Esophagus muscularis mucosa (tissue), 4 donors: ENCODE results near the gene SLC4A4. TPM values are rescaled to one million over a fixed set of nuclear protein-coding genes. Genes with fewer than 3 reads are reported as not detected.

Experiments
- DNase-seq: peaks from one replicate; pipeline ENCODE4 v3.0.0-alpha.2; 2017; ENCODE audit errors: extremely low spot score
- H3K27ac ChIP-seq, 4 donors: fragments of 200-600 bp; sonication (generic); replicated peaks in 1 of 4; 1 replicate in 3 of 4; 2 replicates in 1 of 4; pipeline ENCODE4 v1.5.1; 2016 to 2019; ENCODE audit warnings: mild to moderate bottlenecking in 1 of 4
- H3K27me3 ChIP-seq, 4 donors: fragments of 200-600 bp; sonication (generic); one replicate each; pipeline versions ENCODE4 v1.5.1 to v1.6.0; 2016 to 2019
- H3K36me3 ChIP-seq, 4 donors: fragments of 200-600 bp; sonication (generic); one replicate each; pipeline ENCODE4 v1.5.1; 2016 to 2019
- H3K4me1 ChIP-seq, 4 donors: fragments of 200-600 bp; sonication (generic); one replicate each; pipeline ENCODE4 v1.5.1; 2016 to 2019
- H3K4me3 ChIP-seq, 4 donors: fragments of 200-600 bp; sonication (generic); 1 replicate in 2 of 4; 2 replicates in 2 of 4; pipeline ENCODE4 v1.5.1; 2016 to 2019; ENCODE audit warnings: mild to moderate bottlenecking in 4 of 4, moderate library complexity in 1 of 4
- H3K9me3 ChIP-seq, 4 donors: fragments of 200-600 bp; sonication (generic); 1 replicate in 3 of 4; 2 replicates in 1 of 4; pipeline ENCODE4 v1.5.1; 2016 to 2019
- EP300 ChIP-seq: sonication (generic); formaldehyde crosslinking; IDR thresholded peaks from one replicate; pipeline ENCODE4 v1.6.1; 2017; ENCODE audit warnings: antibody characterized with exemption
- POLR2A ChIP-seq: fragments of 450-650 bp; IDR thresholded peaks from one replicate; pipeline ENCODE4 v1.6.1; 2017; ENCODE audit warnings: antibody characterized with exemption, moderate library complexity, mild to moderate bottlenecking, low read depth
- POLR2AphosphoS5 ChIP-seq, 2 donors: sonication (generic); formaldehyde crosslinking; IDR thresholded peaks; one replicate each; pipeline ENCODE4 v1.6.1; 2017; ENCODE audit warnings: antibody characterized with exemption in 2 of 2
- WGBS: methylation state at CpG from one replicate; pipeline ENCODE4 v1.1.5; 2018; 5-methylcytosine and 5-hydroxymethylcytosine counted together
- intact Hi-C: fragments of 100-400 bp; cut with DNase I; formaldehyde crosslinking; loops from one replicate; pipeline ENCODE4 v1.15.1; 2023
- total RNA-seq, 4 donors: library from RNA; depleted of rRNA; stranded (reverse); fragments of >200 nt; gene quantifications; one replicate each; pipeline versions ENCODE4 v1.1.0 to v1.2.1, GENCODE V29; 2016
- TF ChIP-seq, protein P1 (sequence below), 3 experiments: fragments of 200-600 bp in 2 of 3; fragments of 450-650 bp in 1 of 3; sonication (generic) in 2 of 3; IDR thresholded peaks; one replicate each; pipeline ENCODE4 v1.5.1; 2017 to 2019; ENCODE audit warnings: antibody characterized with exemption in 3 of 3, mild to moderate bottlenecking in 2 of 3, moderate library complexity in 1 of 3

Gene SLC4A4
- total RNA-seq, 4 donors from 2014 or later: 1.2 to 4.8 (median 2.7) TPM

DNA sequence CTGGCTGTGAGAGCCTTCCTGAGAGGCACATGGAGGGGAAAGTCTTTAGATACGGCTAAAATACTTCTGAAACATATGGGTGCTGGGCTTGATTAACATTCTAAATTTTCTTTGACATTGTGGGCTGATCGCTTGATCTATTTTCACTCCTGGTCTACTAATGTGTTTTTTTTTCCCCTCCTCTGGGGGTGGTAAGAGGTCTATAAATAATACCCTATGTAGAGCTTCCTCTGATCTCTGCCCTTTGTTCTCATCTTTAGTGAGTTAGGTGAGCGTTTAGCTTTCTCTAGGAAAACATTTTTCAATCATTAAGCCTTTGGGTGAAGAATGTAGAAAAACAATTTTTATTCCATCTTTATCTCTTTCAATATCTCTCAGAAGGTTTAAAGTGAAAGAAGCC, 9.8 kb downstream of the SLC4A4 start:
- no peaks in the 10 kb centered on the region for H3K36me3 ChIP-seq
- intact Hi-C loops: no loop called here
- TF ChIP-seq, protein P1, sequence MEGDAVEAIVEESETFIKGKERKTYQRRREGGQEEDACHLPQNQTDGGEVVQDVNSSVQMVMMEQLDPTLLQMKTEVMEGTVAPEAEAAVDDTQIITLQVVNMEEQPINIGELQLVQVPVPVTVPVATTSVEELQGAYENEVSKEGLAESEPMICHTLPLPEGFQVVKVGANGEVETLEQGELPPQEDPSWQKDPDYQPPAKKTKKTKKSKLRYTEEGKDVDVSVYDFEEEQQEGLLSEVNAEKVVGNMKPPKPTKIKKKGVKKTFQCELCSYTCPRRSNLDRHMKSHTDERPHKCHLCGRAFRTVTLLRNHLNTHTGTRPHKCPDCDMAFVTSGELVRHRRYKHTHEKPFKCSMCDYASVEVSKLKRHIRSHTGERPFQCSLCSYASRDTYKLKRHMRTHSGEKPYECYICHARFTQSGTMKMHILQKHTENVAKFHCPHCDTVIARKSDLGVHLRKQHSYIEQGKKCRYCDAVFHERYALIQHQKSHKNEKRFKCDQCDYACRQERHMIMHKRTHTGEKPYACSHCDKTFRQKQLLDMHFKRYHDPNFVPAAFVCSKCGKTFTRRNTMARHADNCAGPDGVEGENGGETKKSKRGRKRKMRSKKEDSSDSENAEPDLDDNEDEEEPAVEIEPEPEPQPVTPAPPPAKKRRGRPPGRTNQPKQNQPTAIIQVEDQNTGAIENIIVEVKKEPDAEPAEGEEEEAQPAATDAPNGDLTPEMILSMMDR (IDR thresholded peaks at IDR 0.05): no peak
- TF ChIP-seq EP300 (no peak), POLR2AphosphoS5 (IDR thresholded peaks at IDR 0.05) (no peak), POLR2A (no peak)
- no peaks in the 10 kb centered on the region for H3K9me3 ChIP-seq
- no peaks in the 10 kb centered on the region for H3K27me3 ChIP-seq
- H3K27ac ChIP-seq: no peak overlapping the region
- H3K4me3 ChIP-seq: no peak overlapping the region
- WGBS: 75% methylated on average over 3 of the region's 3 CpGs
- no peak for DNase-seq
- no peaks in the 10 kb centered on the region for H3K4me1 ChIP-seq

DNA sequence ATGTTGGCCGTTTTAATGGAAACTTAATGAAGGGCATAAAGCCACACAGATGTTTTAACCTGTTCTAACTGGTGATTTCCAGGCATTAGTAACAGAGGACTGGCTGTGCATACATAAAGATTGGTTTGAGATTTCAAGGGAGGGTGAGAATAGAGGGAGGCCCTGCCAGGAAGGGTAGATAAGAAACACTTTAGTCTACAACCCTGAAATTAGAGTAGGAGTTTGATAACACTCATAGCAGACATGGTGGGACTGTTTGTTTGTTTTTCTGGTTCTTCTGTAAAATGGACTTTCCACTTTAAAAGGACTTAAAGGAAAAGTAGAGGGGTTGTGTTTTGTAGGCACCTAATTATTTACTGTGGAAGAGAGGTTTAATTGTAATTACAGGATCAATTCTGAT, 16.2 kb downstream of the SLC4A4 start:
- no peak for DNase-seq
- no peak for TF ChIP-seq POLR2AphosphoS5 (IDR thresholded peaks at IDR 0.05)
- no peaks in the 10 kb centered on the region for H3K27me3 ChIP-seq
- no peaks in the 10 kb centered on the region for H3K36me3 ChIP-seq
- H3K9me3 ChIP-seq: no peaks in the 10 kb centered on the region
- 68% methylated on average over 1 of the region's 1 CpG for WGBS
- H3K4me3 ChIP-seq: no peak overlapping the region
- intact Hi-C loops: no loop called here
- H3K4me1 ChIP-seq: no peaks in the 10 kb centered on the region
- no peak overlapping the region for H3K27ac ChIP-seq

DNA sequence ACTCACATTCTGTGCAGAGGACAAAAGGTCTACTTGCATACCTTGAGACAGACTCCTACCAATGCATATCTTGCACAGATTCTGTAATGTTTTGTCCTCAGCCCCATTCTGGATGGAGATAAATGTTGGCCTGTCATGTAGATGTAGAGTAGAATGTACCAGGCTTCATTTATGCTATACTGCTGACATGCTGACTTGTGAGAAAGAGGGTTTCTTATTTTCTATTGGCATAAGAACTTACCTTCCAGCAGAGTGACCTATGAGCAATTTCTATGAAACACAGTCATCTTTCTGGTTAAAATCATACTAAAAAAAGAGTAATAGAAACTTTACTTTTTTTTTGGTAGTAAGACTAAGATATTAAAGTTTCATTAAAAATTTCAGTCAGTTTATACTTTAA, 17.2 kb downstream of the SLC4A4 start:
- H3K4me1 ChIP-seq: no peaks in the 10 kb centered on the region
- no peaks in the 10 kb centered on the region for H3K27me3 ChIP-seq
- H3K4me3 ChIP-seq: no peak overlapping the region
- no peak overlapping the region for H3K27ac ChIP-seq
- TF ChIP-seq EP300 (no peak), POLR2A (no peak), POLR2AphosphoS5 (IDR thresholded peaks at IDR 0.05) (no peak)
- TF ChIP-seq, protein P1 (IDR thresholded peaks at IDR 0.05): no peak
- H3K36me3 ChIP-seq: no peaks in the 10 kb centered on the region
- H3K9me3 ChIP-seq: no peaks in the 10 kb centered on the region
- no peak for DNase-seq
- intact Hi-C loops: no loop called here

DNA sequence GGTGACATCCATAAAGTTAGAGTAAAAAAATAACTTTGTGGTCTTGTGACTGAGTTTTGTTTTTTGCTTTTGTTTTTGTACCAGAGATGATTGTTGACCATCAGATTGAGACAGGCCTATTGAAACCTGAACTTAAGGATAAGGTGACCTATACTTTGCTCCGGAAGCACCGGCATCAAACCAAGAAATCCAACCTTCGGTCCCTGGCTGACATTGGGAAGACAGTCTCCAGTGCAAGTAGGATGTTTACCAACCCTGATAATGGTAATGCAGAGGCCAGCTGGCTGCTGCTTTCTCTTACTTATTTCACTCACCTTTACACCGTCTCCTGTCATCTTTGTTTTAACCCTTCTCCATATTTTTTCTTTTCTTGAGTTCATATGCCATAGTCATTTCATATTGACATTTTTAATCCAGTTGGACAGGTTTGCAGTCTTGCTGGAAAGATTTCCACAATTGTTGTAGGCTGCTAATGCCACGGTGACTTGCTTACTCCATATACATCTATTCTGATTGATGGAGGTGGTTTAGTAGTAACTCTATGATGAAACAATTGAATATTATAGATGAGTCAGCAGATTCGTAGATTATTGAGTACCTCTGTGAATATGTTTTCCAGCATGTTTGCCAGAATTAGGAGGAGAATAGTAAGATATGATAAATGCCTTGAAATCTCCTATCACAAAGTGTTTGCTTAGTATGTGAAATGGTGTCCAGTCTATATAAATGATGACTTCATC, 18.3 kb downstream of the SLC4A4 start:
- Histone ChIP-seq H3K27me3 (no peaks in the 10 kb centered on the region), H3K9me3 (no peaks in the 10 kb centered on the region), H3K27ac (no peak overlapping the region), H3K4me1 (no peaks in the 10 kb centered on the region), H3K4me3 (no peak overlapping the region), H3K36me3 (no peaks in the 10 kb centered on the region)
- intact Hi-C loops: no loop called here
- DNase-seq: no peak
- TF ChIP-seq POLR2AphosphoS5 (IDR thresholded peaks at IDR 0.05): no peak
- no peak for TF ChIP-seq EP300
- TF ChIP-seq, protein P1 (IDR thresholded peaks at IDR 0.05): no peak
- no peak for TF ChIP-seq POLR2A
- 85% methylated on average over 6 of the region's 6 CpGs for WGBS

DNA sequence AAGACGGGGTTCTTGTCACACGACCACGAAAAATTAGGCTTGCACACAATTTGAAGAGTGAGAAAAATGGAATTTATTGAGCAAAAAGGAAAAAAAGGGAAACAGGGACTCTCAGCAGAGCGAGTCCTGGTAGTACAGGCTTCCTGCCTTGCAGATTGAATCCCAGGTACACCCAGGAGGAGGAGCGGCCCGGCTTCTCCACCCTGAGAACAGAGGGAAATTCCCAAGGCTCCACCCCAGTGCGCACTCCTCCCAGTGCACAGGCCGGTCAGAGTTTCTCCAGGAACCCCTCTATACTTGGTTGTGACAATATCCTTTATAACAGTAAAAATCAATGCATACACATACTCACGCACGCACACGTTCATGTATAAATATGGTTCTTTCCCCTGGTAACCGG, 22.0 kb downstream of the SLC4A4 start:
- no peak for DNase-seq
- WGBS: 93% methylated on average over 12 of the region's 12 CpGs
- Histone ChIP-seq H3K9me3 (no peaks in the 10 kb centered on the region), H3K27me3 (no peaks in the 10 kb centered on the region), H3K27ac (no peak overlapping the region), H3K4me1 (no peaks in the 10 kb centered on the region), H3K36me3 (no peaks in the 10 kb centered on the region), H3K4me3 (no peak overlapping the region)
- TF ChIP-seq POLR2A (no peak), POLR2AphosphoS5 (IDR thresholded peaks at IDR 0.05) (no peak), EP300 (no peak)
- TF ChIP-seq, protein P1 (IDR thresholded peaks at IDR 0.05): no peak
- intact Hi-C loops: no loop called here
